Stimulated activated CD4-positive, alpha-beta T cell treated with anti-CD3 and anti-CD28 coated beads, Interleukin-2, amount 100 ng/mL, for 4 hours (primary cell): ENCODE results near the gene NCOR1.
"Not testable (repeated sequence)": the region's sequence is repeated elsewhere in the genome, so short reads cannot be mapped to it uniquely, and the experiment has no call there.

Experiments
- DNase-seq: peaks from one replicate; pipeline ENCODE4 v3.0.0-alpha.2; 2020; ENCODE audit warnings: low read depth

The NCOR1 gene

DNA sequence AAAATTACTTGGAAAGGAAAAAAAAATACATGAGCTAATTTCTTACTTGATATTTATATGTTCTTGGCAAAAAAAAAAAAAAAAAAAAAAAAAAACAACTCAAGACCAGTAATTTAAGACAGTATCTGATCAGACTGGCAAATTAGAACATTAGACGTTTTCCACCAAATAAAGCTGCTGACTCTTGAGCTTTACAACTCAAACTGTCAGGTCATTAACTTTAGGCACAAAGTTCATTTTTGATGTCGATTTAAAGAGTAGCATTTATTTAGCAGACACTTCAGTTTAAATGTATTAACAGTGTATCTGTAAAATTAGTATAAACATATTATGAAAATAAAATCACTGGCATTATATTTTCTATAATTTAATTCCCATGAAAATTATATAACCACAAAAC lies 66.7 kb downstream of the NCOR1 start:
- DNase-seq, result no peak

DNA sequence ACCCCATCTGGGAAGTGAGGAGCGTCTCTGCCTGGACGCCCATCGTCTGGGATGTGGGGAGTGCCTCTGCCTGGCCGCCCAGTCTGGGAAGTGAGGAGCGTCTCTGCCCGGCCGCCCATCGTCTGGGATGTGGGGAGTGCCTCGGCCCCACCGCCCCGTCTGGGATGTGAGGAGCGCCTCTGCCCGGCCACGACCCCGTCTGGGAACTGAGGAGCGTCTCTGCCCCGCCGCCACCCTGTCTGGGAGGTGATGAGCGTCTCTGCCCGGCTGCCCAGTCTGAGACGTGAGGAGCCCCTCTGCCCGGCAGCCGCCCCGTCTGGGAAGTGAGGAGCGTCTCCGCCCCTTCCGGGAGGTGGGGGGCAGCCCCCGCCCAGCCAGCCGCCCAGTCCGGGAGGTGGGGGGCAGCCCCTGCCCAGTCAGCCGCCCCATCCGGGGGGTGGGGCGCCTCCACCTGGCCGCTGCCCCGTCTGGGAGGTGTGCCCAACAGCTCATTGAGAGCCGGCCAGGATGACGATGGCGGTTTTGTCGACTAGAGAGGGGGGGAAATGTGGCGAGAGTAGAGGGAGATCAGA lies 69.9 kb downstream of the NCOR1 start:
- not testable (repeated sequence) for DNase-seq

DNA sequence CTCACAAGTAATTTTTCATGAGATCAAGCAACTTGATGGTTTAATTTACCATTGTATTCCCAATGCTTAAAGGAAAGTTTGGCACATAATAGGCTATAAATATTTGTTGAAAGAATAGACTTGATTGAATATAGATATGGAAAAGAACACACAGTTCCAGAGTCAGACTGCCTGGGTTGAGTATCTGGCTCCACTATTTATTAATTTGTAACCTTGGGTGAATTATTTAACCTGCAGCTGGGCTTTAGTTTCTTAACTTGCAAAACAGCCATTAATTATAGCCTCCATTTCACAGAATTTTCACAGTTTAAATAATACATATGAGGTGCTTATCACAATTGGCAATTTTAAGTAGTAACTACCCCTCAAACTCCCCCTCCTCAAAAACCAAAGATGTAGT lies 73.6 kb downstream of the NCOR1 start:
- no peak for DNase-seq

DNA sequence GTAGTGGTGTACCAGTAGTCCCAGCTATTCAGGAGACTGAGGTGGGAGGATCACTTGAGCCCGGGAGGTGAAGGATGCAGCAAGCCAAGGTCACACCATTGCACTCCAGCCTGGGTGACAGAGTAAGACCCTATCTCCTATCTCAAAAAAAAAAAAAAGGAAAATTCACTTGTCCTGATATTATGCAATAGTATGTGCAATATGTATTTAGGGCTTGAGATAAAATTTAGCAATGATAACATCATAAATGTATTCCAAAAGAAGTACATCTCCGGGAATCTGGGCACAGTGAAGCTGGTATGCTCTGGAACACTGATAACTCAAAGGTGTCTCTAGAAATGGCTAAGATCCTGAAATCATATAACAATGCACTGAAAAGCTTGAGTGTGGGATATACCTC lies 74.5 kb downstream of the NCOR1 start:
- no peak for DNase-seq

DNA sequence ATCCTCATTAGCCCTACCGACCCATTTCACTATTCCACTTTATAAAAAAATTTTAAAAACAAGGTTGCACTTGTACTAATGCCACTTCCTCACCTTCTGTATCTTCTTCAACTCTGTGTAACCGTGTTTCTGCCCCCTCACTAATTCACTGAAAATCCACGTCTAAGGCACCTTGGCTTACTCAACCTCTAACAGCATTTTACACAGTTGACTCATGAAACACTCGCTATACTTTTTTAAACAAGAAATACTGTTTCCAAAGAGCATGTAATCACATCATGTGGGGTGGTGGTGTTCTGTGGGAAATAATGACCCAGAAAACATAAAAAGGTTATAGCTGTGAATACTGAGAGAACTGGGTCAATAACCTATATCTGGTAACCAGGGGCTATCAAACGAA lies 79.9 kb downstream of the NCOR1 start:
- DNase-seq, result no peak

DNA sequence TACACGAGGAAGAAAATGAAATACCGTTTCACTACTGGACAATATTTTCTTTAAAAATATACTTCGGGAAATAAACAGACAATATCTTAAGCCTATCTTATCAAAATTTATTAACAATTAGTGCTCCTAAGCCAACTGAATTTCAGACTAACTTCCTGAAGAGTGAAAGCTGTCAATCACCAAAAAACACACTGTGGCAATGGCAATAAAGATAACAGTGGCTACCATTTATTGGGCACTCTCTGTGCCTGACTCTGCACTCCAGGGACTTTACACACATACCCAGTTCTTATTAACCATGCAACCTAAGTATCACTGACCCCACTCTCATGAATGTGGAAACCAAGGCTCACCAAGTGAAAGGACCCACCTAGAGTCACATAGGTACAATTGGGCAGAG lies 83.7 kb downstream of the NCOR1 start:
- no peak for DNase-seq

DNA sequence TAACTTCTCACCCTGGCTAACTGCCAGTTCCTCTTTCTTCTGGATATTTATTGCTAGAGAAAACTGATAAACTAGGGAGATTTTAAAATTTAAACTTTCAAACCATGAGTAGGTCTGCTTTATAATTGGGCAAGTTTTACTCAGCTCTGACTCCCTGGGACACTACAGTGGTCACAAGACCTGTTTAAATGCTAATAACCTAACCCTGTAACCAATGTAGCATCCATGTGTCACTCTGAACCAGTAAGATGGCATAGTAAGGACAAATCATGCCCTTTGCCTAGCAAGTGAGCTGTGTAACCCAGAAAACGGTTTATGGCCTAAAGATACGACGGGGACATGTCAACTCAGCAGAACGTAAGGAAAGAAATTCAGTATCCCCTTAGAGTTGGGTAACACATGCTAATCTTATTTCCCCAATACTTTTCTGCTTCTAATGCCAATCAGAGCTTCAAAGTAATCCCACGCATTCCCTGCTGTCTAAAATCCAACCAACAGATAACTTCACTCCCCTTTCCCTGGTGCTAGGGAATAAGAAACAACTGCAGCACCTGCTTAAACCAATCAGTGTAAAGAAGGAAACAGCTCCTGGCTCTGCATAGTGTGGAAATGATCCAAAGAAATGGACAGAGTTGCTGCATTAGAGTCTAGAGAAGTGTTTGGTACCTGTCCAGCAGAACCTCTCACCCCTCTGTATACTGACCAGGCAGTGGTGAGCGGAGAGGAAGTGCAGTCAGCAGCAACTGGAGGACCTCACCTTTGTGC lies 85.7 kb downstream of the NCOR1 start:
- no peak for DNase-seq

DNA sequence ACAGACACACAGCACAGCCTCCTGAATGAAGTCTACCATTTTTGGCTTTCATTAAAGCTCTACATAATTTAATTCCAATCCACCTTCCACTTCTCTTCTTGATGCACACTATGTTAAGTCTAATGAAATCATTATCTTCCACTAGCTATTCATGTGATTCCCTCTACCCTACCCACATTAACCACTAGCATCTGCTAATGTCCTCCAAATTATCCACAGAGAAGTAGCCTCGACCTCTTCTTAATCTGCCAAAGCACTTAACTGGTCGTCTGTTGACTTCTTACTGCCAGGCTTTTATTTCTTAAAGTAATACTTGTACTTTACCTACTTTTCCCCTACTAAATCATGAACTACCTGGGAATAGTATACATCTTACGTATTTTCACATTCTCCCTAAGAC lies 91.8 kb downstream of the NCOR1 start:
- no peak for DNase-seq

DNA sequence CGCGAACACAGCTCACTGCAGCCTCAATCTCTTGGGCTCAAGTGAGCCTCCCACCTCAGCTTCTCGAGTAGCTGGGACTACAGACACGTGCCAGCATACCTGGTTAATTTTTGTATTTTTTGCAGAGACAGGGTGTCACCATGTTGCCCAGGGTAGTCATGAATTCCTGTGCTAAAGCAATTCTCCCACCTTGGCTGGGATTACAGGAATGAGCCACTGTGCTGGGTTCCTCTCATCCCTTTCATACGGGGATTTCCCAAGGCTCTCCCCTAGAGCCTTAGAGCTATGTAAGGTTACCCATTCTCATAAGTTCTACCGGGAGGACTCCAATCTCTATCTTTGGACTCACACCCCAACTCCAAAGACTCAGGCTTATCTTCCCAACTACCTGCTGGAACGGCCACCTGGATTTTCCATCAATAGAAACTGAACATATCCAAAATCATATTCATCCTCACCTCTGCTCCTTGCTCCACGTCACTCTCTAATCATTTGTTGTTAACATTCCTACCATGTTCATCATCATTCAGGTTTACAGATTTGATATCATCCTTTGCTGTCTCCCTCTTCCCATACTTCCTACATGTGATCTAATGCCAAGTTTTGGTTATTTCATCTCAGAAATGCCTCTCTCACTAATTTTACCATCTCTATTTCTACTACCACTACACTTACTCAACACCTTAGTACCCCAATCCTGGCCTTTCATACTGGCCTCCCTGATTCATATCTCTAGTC lies 92.5 kb downstream of the NCOR1 start:
- no peak for DNase-seq

DNA sequence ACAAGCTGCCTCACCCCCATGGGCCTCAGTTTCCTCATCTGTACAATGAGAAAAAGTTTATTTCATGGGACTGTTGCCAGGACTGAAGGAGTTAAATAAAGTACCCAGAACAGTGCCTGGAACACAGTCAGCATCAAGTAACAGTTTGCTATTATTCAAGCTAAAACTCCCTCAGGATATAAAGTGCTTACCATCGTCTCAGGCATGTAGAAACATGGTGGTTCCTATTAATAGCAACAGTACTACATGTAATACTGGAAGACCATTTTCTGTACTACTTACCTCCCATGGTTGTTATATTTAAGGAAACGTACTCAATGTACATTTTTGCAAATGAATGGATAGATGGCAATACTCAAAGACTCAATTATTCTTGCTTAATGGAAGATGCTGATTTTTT lies 93.4 kb downstream of the NCOR1 start:
- DNase-seq, result no peak

DNA sequence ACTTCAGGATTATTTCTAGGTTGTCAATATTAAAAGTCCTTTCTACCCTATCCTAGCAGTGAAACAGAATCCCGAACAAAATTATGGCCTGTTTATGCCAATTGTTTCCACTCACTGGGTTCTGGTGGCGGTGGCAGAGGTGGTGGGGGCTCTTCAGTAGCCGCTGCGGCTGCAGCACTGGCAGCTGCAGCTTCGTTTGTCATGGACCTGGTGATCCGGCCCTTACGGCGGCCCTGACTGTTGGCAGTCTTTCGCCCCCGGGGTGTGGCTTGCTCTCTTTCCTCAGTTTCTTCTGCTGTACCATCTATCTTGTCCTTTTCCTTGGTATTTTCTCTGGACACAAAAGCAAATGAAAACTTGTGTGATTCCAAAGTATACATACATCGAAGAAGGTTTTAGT lies 94.4 kb downstream of the NCOR1 start:
- no peak for DNase-seq

DNA sequence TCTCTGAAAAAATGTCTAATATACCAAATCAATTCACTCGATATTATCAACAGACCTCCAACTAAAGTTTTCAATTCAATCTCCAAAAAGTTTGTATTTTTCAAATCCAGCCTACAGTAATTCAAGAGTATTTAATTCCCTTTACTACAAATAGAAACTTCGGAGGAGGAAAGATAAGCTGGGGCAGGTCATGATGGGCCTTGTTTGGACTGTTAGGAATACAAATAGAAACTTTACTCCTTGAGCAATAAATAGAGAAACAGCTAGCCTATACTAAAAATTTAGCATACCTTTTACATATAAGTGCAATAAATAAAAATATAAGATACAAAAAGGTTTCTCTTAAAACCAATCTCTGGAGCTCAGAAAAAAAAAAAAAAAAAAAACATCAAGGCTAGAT lies 98.2 kb downstream of the NCOR1 start:
- no peak for DNase-seq

DNA sequence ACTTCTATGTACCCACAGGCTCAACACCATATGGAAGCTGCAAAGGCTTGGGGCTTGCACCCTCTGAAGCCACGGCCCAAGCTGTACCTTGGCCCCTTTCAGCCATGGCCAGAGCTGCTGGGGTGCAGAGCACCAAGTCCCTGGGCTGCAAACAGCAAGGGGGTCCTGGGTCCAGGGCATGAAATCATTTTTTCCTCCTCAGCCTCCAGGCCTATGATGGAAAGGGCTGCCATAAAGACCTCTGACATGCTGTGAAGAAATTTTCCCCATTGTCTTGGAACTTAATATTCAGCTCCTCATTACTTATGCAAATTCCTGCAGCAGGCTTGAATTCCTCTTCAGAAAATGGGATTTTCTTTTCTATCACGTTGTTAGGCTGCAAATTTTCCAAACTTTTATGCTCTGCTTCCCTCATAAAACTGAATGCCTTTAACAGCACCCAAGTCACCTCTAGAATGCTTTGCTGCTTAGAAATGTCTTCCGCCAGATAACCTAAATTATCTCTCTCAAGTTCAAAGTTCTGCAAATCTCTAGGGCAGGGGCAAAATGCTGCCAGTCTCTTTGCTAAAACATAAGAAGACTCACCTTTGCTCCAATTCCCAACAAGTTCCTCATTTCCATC lies 100.1 kb downstream of the NCOR1 start:
- DNase-seq, result not testable (repeated sequence)

DNA sequence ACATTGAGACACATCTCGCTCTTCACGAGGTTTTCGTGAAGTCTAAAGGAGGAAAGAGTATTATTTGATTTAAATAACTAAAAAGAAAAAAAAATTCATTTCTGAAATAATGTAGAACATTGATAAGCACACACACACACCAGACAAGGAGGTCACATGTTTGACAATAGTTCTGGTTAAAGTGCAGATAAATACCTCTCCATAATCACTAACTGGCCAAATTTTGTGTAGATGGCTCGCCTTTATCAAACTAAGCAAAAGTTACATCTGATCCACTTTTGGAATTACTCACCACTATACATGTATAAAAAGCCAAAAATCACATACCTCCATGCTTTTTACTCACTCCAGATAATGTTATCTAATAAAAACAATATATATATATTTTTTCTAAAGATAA lies 106.5 kb downstream of the NCOR1 start:
- DNase-seq, result no peak

DNA sequence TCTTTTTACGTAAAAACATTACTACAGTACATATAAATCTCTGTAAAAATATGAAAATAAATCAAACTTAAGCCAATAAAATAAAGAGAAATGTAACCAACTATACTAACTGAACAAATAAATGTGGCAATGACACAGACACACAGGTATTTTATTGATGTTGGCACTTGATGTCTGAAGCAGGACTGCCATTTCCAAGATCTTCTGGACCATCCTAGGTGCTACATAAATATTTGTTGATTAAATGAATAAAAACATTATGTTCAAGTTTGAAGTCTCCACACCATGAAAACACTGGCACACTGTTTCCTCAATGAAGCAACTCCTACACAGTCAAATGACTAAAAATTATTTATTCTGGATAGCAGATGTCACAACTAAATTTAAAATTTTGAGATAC lies 106.9 kb downstream of the NCOR1 start:
- no peak for DNase-seq

DNA sequence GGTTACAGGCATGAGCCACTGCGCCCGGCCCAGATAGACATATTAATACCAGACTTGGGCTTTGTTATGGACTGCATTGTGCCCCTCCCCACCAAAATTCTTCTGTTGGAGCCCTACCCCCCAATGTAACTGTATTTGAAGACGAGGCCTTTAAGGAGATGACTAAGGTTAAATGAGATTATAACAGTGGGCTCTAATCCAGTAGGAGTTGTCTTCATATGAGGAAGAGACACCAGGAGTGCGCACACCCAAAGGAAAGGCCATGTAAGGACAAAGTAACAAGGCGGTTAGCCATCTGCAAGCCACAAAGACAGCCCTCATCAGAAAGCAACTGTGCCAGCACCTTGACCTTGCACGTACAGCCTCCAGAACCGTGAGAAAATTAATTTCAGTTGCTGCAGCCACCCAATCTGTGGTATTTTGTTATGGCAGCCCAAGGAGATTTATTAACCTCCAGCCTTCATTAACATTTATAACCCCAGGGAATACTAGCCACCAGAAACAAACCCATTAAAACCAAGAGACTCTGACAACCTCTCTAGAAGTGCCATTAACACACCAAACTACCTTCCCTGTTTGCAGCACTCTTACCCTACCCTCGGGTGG lies 108.1 kb downstream of the NCOR1 start:
- DNase-seq, result no peak

DNA sequence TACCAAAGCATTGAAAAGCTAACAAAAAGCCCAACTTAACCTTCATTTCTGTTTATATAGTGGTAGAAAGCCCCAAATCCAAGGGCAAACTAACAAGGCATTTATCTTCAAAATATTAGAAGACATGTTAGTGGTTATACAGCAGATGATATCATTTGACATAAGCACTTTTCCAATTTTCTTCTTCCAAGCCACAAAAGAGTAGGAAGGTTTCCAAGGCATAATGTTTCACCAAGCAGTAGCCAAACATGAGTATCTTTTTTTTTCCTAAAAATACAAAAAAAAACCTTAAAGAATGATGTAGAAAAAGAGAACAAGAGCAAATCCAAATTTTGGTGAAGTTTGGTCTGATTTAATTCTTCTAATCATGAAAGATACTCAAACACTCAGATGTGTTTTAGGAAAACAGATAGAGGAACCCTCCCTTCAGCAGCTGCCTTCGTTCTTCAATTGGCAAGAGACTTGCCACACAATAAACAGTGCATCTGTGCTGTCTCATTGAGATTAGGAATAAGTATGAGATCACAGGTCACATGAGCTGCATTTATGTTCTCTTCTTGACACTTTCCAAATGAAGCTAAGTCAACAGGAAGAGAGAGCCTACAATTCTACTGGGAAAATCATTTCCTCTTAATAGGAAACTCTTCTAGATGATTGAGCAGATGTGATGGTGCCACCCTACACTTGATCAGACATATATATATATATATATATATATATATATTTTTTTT lies 109.0 kb downstream of the NCOR1 start:
- DNase-seq, result no peak

DNA sequence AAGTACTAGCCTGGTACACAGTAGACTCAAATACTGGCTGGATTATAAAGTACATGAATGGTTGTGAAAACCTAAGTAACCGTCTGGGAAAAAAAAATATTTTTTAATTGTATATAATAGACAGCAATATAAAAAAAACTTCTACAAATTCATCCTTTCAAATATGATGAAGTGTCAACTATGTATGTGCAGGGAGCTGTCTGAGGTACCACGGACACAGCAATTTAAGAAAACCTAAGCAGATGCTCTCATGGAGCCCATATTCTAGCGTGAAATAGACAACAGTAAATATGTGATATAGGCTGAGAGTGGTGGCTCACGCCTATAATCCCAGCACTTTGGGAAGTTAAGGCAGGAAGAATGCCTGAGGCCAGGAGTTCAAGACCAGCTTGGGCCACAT lies 111.1 kb downstream of the NCOR1 start:
- no peak for DNase-seq

DNA sequence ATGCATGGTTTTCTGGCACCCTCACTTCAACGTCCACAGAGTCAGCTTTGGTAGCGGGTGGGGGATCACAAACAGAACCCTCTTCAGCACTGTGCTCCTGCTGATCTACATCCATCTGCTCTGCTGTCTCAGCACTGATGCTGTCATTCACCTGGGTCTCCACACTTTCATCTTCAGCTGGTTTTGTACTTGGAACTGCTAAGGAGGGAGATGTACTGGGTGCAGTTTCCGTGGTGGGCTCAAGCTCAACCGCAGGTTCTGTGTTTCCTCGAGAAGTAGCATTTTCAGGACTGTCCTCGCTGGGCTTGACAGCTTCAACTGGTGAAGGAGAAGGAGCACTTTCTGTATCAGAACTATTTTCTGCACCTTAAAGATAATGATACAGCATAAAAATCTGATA lies 113.9 kb downstream of the NCOR1 start:
- no peak for DNase-seq

DNA sequence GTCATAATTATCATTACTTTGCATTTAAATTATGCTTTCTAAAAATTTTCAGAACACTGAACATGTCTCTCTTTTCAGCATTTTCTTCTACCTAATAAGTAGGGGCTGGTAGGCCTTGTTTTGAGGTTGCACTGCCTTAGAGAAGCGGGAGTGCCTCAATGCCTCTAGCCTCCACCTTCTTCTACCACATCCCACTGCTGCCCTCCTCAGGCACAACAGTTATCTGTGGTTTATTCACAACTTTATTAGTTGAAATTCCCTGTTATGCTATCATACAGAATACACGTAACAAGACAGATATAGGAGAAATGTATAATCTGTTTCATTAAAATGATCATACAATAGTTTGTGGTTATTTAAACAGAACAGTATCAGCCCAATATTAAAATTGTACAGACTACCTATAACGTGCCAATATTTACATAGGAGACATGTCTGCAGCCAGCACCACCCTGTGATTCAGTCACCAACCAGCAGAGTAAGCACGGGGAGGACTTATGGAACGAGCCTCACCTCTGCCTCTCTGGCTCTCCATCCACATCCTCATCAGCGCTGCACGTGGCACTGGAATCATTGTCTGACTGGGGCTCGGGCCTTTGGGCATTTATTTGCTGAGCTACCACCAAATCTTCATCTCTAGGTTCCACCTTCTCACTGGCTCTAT lies 114.5 kb downstream of the NCOR1 start:
- DNase-seq, result no peak

DNA sequence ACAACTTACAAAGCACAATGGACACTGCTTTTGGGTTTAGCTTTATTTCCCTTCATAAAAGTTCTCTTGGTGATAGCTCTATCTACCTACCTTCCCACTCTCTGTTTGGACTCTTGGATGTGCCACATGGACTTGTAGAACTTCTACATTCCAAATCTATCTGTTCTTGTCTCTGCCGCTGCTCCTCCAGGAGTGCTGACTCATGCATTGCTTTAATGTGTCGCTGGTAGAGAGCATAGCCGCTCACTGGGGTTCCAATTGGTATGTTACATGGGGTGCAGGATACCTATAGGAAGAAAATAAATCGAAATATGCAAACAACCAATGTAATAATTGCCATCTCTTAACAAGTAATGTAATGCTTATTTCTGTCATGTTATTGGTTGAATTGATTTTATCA lies 123.6 kb downstream of the NCOR1 start:
- no peak for DNase-seq
